ENCODE results near the gene DIO3. TPM values are rescaled to one million over a fixed set of nuclear protein-coding genes. Genes with fewer than 3 reads are reported as not detected.

DIO3 gene
- total and polyA plus RNA-seq, 2 experiments from 2014 or later, result 0.18 TPM; not detected in 1

DNA sequence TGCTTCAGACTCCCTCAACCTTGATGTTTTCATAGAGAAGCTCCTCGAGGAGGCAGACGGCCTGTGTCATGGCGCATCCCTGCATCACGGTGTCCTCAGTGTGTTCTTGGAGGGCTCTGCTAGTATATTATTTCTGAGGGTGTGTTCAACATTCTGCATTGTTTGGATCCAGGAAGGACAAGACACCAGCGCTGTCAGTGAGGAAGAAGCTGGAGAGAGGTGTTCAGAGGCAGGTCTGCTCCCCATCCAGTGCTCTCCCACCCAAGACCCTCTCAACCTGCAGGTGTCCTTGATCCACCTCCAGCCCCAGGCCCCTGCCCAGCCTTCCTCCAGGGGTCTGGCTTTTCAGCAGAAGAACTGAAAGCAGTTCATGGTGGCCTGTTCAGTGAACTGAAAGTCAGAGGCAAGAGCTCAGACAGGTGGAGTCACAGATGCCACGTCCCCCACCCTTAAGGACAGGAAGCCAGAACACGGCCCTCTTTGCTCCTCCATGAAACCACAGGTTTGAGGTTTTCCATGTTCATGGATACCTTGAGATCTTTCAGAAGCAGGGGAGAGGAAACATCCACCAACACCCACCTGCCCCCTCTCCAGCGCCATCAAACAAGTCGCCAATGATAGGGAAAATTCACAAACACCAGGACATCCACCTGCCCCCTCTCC lies 37.4 kb downstream of the DIO3 start:
- H3K36me3 ChIP-seq, result no peaks in the 10 kb centered on the region
- TF ChIP-seq, protein P1, sequence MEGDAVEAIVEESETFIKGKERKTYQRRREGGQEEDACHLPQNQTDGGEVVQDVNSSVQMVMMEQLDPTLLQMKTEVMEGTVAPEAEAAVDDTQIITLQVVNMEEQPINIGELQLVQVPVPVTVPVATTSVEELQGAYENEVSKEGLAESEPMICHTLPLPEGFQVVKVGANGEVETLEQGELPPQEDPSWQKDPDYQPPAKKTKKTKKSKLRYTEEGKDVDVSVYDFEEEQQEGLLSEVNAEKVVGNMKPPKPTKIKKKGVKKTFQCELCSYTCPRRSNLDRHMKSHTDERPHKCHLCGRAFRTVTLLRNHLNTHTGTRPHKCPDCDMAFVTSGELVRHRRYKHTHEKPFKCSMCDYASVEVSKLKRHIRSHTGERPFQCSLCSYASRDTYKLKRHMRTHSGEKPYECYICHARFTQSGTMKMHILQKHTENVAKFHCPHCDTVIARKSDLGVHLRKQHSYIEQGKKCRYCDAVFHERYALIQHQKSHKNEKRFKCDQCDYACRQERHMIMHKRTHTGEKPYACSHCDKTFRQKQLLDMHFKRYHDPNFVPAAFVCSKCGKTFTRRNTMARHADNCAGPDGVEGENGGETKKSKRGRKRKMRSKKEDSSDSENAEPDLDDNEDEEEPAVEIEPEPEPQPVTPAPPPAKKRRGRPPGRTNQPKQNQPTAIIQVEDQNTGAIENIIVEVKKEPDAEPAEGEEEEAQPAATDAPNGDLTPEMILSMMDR (IDR thresholded peaks at IDR 0.05; ENCODE audit: low read depth, low read length), result no peak
- no peak for DNase-seq (ENCODE audit: low read depth in 1 of 2, low spot score in 1 of 2)

DNA sequence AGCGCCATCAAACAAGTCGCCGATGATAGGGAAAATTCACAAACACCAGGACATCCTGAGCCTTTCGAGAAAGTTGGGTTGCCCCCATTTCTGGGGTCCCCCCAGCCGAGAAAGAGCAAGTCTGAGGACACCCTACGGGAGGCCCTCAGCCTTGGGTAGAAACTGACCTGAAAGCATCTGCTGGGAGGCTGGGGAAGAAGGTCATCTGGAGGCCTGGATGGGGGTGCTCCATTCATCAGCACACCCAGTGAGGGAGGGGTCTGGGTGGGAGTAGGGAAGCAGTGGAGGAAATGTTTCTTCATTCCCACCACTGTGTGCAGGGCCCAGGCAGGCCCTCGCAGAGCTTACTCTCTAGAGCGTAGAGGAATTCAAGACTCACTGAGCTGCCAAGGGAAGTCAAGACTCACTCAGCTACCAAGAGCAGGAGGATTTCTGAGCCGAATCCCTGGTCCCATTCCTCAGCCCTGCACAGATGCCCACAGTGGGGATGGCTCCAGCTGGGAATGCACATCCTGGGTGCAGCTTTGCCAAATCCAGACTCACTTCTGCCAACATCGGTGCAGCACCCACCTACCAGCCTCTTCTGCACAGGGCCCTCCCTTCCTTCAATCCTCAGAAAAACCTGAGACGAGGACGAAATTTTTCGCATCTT lies 38.1 kb downstream of the DIO3 start:
- no peaks in the 10 kb centered on the region for H3K36me3 ChIP-seq
- DNase-seq (ENCODE audit: low read depth in 1 of 2, low spot score in 1 of 2), result no peak
- TF ChIP-seq, protein P1 (IDR thresholded peaks at IDR 0.05; ENCODE audit: low read depth, low read length), result no peak
- H3K9me3 ChIP-seq (ENCODE audit: low read depth), result no peaks in the 10 kb centered on the region
- no peak overlapping the region for H3K27ac ChIP-seq
- H3K27me3 ChIP-seq, result no peaks in the 10 kb centered on the region
- no peaks in the 10 kb centered on the region for H3K4me1 ChIP-seq (ENCODE audit: low read depth)
- no peak overlapping the region for H3K4me3 ChIP-seq

More for the DNA sequence above, 37.4 kb downstream of the DIO3 start:
- H3K4me3 ChIP-seq, result no peak overlapping the region
- no peak overlapping the region for H3K27ac ChIP-seq
- H3K4me1 ChIP-seq (ENCODE audit: low read depth), result no peaks in the 10 kb centered on the region
- H3K9me3 ChIP-seq (ENCODE audit: low read depth), result no peaks in the 10 kb centered on the region
- H3K27me3 ChIP-seq, result no peaks in the 10 kb centered on the region

DNA sequence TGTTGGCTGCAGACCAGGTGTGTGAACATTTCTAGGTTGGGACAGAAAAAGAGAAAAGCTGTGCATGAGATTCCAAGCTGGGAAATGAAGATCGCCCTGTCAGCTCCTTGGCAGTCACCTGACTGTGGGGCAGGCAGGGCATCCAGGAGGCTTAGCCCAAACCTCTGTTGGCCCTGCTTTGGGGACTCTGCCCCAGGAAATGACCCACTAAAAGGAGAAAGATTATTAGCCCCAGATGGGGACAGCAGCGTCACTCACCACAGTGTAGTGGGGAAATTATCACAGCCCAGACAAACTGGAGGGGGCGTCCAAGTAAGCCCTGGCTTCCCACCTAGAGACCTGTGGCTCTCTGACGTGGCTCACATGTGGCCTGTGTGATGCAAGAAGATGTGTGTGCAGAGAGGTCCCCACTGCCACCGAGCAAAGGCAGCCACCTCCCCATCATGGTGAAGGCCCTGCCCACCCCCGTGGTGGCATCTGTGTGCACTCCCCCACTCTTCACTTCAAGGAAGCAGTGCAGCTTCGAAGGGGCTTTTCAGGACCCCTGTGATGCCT lies 39.1 kb downstream of the DIO3 start:
- no peak overlapping the region for H3K27ac ChIP-seq
- DNase-seq (ENCODE audit: low read depth in 1 of 2, low spot score in 1 of 2), result no peak

DNA sequence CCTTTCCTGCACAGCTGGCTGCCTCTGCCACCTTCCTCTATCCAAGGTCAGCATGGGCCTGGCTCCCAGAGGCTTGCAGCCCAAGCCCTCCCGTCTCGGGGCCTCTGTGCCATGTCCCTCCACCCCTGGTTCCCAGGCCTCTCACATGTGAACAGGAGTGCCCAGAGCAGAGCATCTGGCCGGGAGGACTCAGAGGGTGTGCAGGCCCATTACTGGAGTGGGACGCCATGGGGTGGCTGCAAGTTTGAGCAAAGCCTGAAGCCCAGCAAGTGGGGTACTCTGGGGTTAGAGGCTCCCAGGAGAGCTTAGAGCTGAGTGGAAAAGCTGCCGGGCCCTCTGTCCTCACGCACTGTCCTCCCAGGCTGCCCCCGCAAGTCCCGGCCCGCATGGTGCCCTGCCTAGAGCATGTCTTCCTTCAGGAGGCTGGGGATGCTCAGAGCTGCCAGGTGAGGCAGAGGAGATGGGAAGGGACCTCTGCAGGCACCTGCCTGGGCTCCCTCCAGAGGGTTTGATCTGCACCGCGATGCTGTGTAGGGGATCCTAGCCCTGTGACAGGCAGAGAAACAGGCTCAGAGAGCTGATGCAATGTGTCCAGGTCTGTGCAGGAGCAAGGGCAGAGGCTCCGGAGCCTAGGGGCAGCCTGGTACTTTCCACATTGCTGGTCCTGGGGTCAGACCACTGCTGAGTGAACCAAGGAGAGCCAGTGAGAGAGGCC lies 39.8 kb downstream of the DIO3 start:
- TF ChIP-seq, protein P1 (IDR thresholded peaks at IDR 0.05; ENCODE audit: low read depth, low read length), result no peak
- Histone ChIP-seq H3K27ac (no peak overlapping the region), H3K4me3 (no peak overlapping the region), H3K9me3 (ENCODE audit: low read depth) (no peaks in the 10 kb centered on the region), H3K27me3 (peaks cover 7% of the 10 kb centered on the region), H3K36me3 (no peaks in the 10 kb centered on the region), H3K4me1 (ENCODE audit: low read depth) (no peaks in the 10 kb centered on the region)
- no peak for DNase-seq (ENCODE audit: low read depth in 1 of 2, low spot score in 1 of 2)

More for the DNA sequence above, 39.1 kb downstream of the DIO3 start:
- no peaks in the 10 kb centered on the region for H3K36me3 ChIP-seq
- TF ChIP-seq, protein P1 (IDR thresholded peaks at IDR 0.05; ENCODE audit: low read depth, low read length), result no peak
- H3K27me3 ChIP-seq, result peaks cover under 1% of the 10 kb centered on the region
- no peak overlapping the region for H3K4me3 ChIP-seq
- no peaks in the 10 kb centered on the region for H3K4me1 ChIP-seq (ENCODE audit: low read depth)
- H3K9me3 ChIP-seq (ENCODE audit: low read depth), result no peaks in the 10 kb centered on the region

DNA sequence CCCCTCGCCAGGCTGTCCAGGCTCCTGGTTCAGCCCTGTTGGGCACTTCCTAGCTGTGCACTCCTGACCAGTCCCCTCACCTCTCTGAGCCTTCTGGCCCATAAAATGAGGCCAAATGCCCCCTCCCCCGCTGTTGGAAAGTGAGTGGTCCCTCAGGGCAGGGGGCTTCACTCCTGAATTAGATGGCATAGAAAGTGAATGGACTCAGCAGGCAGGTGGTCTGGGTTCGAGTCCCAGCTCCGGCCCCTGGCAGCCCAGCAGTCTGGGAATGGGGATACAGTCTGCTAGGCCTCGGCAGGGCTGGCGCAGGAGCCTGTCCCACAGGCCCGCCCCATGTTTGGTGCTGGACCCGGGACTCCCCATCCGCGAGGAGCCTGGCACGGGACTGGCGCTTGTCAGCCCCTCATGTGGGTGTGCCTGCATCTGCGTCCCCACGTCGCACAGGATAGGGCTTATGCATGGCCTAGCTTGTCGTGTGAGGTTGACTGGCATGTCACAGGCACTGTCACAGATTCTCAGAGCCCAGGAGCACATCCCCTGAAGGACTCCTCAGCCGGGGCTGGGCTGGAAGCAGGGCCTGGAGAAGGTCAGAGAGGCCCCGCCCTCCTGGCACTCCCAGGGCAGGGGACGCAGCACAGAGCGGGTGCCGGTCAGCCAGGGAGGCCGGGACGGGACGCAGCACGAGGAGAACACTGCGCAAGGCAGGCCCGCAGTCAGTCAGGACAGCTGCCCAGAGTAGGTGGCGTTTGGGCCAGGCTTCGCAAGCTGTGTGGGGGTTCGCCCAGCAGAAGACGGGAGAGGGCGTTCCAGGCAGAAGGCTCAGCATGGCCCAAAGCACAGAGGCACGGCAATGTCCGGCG lies 40.5 kb downstream of the DIO3 start:
- H3K9me3 ChIP-seq (ENCODE audit: low read depth), result no peaks in the 10 kb centered on the region
- TF ChIP-seq, protein P1 (IDR thresholded peaks at IDR 0.05; ENCODE audit: low read depth, low read length), result no peak
- H3K36me3 ChIP-seq, result no peaks in the 10 kb centered on the region
- no peak overlapping the region for H3K27ac ChIP-seq
- H3K4me1 ChIP-seq (ENCODE audit: low read depth), result no peaks in the 10 kb centered on the region
- H3K4me3 ChIP-seq, result no peak overlapping the region
- H3K27me3 ChIP-seq, result peaks cover 14% of the 10 kb centered on the region
- no peak for DNase-seq (ENCODE audit: low read depth in 1 of 2, low spot score in 1 of 2)

All from cardiac muscle cell (in vitro differentiated cells and primary cell).